K562 treated with DMSO at 1 percent for 24 hours (cell line): ENCODE data around the gene NTN4. TPM values are rescaled to one million over a fixed set of nuclear protein-coding genes. Genes with fewer than 3 reads are reported as not detected.

Experiments used
- total RNA-seq: library from RNA; unstranded; fragments of 300-600 nt; gene quantifications from 2 replicates; pipeline ENCODE4 v1.2.3, GENCODE V29; 2022; ENCODE audit warnings: low read depth; ENCODE audit not compliant: insufficient read depth

The NTN4 gene
- total RNA-seq: not detected in 2 replicates

GRCh38 chr12:95790033-95790916 lies at the start of gene NTN4:
TSS of gene NTN4 (minus strand) at chr12:95790764. CDS start at chr12:95790309, 455 bp downstream.

Other genes starting within 250 kb of the NTN4 start
- 2.0 and 2.5 TPM in 2 replicates for gene USP44, start 239.3 kb downstream of the NTN4 start, total RNA-seq
- gene SNRPF, start 68.2 kb upstream of the NTN4 start, total RNA-seq: 15.6 and 19.0 TPM in 2 replicates
- not detected in 2 replicates for gene CCDC38, start 151.8 kb upstream of the NTN4 start, total RNA-seq
- not detected in 2 replicates for gene AMDHD1, start 152.6 kb upstream of the NTN4 start, total RNA-seq
- 0.07 TPM in 1 of 2 replicates, not detected in the other for gene HAL, start 205.6 kb upstream of the NTN4 start, total RNA-seq
- gene LTA4H, start 244.8 kb upstream of the NTN4 start, total RNA-seq: 46.6 and 51.5 TPM in 2 replicates